GM18507 (cell line): Measurements from ENCODE around the gene TMEM18.
"Not testable (repeated sequence)": the region's sequence is repeated elsewhere in the genome, so short reads cannot be mapped to it uniquely, and the experiment has no call there.

Experiments used
- DNase-seq: peaks from one replicate; pipeline ENCODE4 v3.0.0; 2011; ENCODE audit warnings: low read depth; ENCODE audit not compliant: insufficient read length; ENCODE audit errors: extremely low spot score
- FAIRE-seq: peaks from 2 replicates; lab custom pipeline; 2011; peaks lifted over from hg19 to GRCh38; lab: Jason Lieb, UNC

TMEM18 gene

GRCh38 chr2:694906-695510 lies 17.8 kb upstream of the TMEM18 start:
- no peak for DNase-seq
- no peak for FAIRE-seq

GRCh38 chr2:694174-694573 lies 17.0 kb upstream of the TMEM18 start:
- FAIRE-seq (no peak), DNase-seq (no peak)

- no peak for DNase-seq
- no peak for FAIRE-seq
Measured at GRCh38 chr2:693606-694005, 16.4 kb upstream of the TMEM18 start.

GRCh38 chr2:692767-693166 lies 15.6 kb upstream of the TMEM18 start:
- FAIRE-seq (no peak), DNase-seq (no peak)

- FAIRE-seq (no peak), DNase-seq (no peak)
Measured at GRCh38 chr2:691821-692761, 14.9 kb upstream of the TMEM18 start.

GRCh38 chr2:690799-691198 lies 13.6 kb upstream of the TMEM18 start:
- FAIRE-seq = no peak

GRCh38 chr2:689877-690510 lies 12.8 kb upstream of the TMEM18 start:
- FAIRE-seq (no peak), DNase-seq (no peak)

More at GRCh38 chr2:690799-691198, 13.6 kb upstream of the TMEM18 start:
- DNase-seq = no peak

GRCh38 chr2:689237-689636 lies 12.0 kb upstream of the TMEM18 start:
- DNase-seq = no peak
- no peak for FAIRE-seq

- DNase-seq (no peak), FAIRE-seq (no peak)
Measured at GRCh38 chr2:688504-689076, 11.4 kb upstream of the TMEM18 start.

- DNase-seq (no peak), FAIRE-seq (no peak)
Measured at GRCh38 chr2:685421-685820, 8.2 kb upstream of the TMEM18 start.

- not testable (repeated sequence) for DNase-seq, FAIRE-seq
Measured at GRCh38 chr2:684913-685312, 7.7 kb upstream of the TMEM18 start.

- FAIRE-seq = no peak
- no peak for DNase-seq
Measured at GRCh38 chr2:682226-682625, 5.0 kb upstream of the TMEM18 start.

GRCh38 chr2:681312-681711 lies 4.1 kb upstream of the TMEM18 start:
- FAIRE-seq = no peak
- no peak for DNase-seq

- no peak for FAIRE-seq
Measured at GRCh38 chr2:680496-680895, 3.3 kb upstream of the TMEM18 start.

GRCh38 chr2:678964-679363 lies 1.8 kb upstream of the TMEM18 start:
- FAIRE-seq (no peak), DNase-seq (no peak)

More at GRCh38 chr2:680496-680895, 3.3 kb upstream of the TMEM18 start:
- DNase-seq = no peak

GRCh38 chr2:677959-678550 lies 849 bp upstream of the TMEM18 start:
- DNase-seq (no peak), FAIRE-seq (no peak)

GRCh38 chr2:676647-677055 lies 555 bp downstream of the TMEM18 start:
- FAIRE-seq = peak; percentile 93

GRCh38 chr2:675982-676646 lies 1.1 kb downstream of the TMEM18 start:
- DNase-seq (no peak), FAIRE-seq (no peak)

More at GRCh38 chr2:676647-677055, 555 bp downstream of the TMEM18 start:
- peak; percentile 93 for DNase-seq

GRCh38 chr2:675460-675859 lies 1.7 kb downstream of the TMEM18 start:
- no peak for DNase-seq
- FAIRE-seq = no peak
